ENCODE measurements around the gene ATP6V0A4. TPM values are rescaled to one million over a fixed set of nuclear protein-coding genes. Genes with fewer than 3 reads are reported as not detected.

The ATP6V0A4 gene
- total RNA-seq, 4 donors from 2014 or later: not detected

DNA sequence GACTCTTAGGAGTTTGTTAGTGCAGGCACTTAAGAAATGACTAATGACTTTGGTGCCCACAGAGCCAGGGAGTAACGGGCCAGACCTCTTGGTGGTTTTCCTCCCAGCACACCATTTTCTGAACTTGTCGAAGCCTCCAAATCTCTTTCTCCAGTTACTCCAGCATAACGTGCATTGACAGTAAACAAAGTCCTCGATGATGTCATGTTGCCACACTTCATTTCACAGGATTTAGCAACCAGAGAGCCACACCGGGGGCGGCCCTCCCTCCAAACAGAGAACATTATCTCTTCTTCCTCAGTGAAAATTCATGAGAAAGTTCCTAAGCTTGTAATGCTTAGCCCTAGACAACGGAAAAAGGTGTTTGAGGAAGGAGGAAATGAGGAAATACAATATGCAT is 92.8 kb downstream of the ATP6V0A4 start:
- WGBS, 2 donors (ENCODE audit: low coverage in 1 of 2): 29 to 43% methylated on average over 7 of the region's 7 CpGs
- intact Hi-C loops (cut with DNase I; ENCODE audit: low total_unique reads): no loop called here

DNA sequence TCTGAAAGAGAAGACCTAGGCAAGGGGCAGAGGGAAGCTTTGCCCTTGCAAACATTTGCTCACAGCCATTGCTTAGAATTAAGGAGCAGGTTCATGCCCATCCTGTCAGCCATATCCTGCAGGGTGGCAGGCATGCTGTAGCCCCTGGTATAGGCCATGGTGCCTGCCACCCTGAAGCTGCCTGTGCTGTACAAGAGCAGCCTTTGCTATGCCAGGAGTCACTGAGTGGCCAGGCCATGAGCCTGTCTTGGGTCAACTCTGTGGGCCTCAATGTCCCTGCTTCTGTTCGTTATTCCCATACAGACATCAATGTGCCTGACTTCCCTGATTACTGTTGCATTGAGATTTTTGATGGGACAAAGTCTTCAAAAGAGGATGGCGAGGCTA is 96.5 kb downstream of the ATP6V0A4 start:
- WGBS, 2 donors (ENCODE audit: low coverage in 1 of 2): 75 to 100% methylated on average over 1 to 2 of the region's 2 CpGs
- H3K36me3 ChIP-seq: no peaks in the 10 kb centered on the region
- intact Hi-C loops (cut with DNase I; ENCODE audit: low total_unique reads) (no loop called here), in situ Hi-C loops (cut with MboI; ENCODE audit: low pct_ligation_motif_present in 1 of 4, low pct_unique_long_range_greater_than_20kb in 1 of 4, low sequenced_read_pairs in 3 of 4) (no loop called here)
- H3K27ac ChIP-seq: no peak overlapping the region
- H3K9me3 ChIP-seq: no peaks in the 10 kb centered on the region
- DNase-seq: no peak
- H3K27me3 ChIP-seq: no peaks in the 10 kb centered on the region
- TF ChIP-seq, protein P1, sequence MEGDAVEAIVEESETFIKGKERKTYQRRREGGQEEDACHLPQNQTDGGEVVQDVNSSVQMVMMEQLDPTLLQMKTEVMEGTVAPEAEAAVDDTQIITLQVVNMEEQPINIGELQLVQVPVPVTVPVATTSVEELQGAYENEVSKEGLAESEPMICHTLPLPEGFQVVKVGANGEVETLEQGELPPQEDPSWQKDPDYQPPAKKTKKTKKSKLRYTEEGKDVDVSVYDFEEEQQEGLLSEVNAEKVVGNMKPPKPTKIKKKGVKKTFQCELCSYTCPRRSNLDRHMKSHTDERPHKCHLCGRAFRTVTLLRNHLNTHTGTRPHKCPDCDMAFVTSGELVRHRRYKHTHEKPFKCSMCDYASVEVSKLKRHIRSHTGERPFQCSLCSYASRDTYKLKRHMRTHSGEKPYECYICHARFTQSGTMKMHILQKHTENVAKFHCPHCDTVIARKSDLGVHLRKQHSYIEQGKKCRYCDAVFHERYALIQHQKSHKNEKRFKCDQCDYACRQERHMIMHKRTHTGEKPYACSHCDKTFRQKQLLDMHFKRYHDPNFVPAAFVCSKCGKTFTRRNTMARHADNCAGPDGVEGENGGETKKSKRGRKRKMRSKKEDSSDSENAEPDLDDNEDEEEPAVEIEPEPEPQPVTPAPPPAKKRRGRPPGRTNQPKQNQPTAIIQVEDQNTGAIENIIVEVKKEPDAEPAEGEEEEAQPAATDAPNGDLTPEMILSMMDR (IDR thresholded peaks at IDR 0.05): no peak
- TF ChIP-seq POLR2AphosphoS5 (IDR thresholded peaks at IDR 0.05): no peak
- TF ChIP-seq EP300 (IDR thresholded peaks at IDR 0.05; ENCODE audit: low read depth): no peak
- no peak for TF ChIP-seq POLR2A (IDR thresholded peaks at IDR 0.05)
- H3K4me1 ChIP-seq: no peaks in the 10 kb centered on the region
- H3K4me3 ChIP-seq: no peak overlapping the region

More for the DNA sequence above, 92.8 kb downstream of the ATP6V0A4 start:
- TF ChIP-seq POLR2AphosphoS5 (IDR thresholded peaks at IDR 0.05): no peak
- TF ChIP-seq EP300 (IDR thresholded peaks at IDR 0.05; ENCODE audit: low read depth): no peak
- no peak for TF ChIP-seq POLR2A (IDR thresholded peaks at IDR 0.05)
- TF ChIP-seq, protein P1 (IDR thresholded peaks at IDR 0.05): no peak
- in situ Hi-C loops (cut with MboI; ENCODE audit: low pct_ligation_motif_present in 1 of 4, low pct_unique_long_range_greater_than_20kb in 1 of 4, low sequenced_read_pairs in 3 of 4): no loop called here
- H3K27me3 ChIP-seq: no peaks in the 10 kb centered on the region
- no peaks in the 10 kb centered on the region for H3K36me3 ChIP-seq
- no peak for DNase-seq
- no peak overlapping the region for H3K27ac ChIP-seq
- H3K4me1 ChIP-seq: no peaks in the 10 kb centered on the region
- H3K9me3 ChIP-seq: no peaks in the 10 kb centered on the region
- no peak overlapping the region for H3K4me3 ChIP-seq

DNA sequence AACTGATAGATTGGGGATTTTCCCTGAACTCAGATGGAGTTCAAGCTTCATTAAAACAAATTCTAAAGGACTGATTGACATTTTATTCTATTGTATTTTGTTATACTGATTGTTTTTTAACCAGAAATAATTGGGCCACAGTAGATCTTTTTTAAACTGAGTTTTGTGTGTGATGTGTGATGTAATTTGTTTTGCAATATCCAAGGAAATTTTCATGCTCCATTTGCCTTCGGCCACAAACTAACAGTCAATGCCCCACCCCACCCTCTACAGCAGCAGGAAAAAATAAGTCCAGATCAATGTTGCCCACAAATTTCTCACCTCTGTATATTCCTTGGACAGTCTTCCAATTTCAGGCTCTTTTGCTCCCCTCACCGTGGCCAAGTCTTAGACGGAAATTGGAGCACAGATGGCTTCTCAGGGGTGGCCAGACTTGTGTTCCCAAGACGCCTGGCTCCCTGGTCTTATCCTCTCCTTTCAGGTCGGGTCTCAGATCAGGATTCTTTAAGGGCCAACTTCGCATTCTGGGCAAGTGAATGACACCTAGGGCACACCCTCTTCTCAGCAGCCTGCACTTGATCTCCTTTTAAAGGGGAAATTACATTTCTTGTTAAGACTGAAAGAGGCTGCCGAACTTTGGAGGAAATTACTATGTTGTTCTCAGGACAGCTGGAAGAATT is 97.0 kb downstream of the ATP6V0A4 start, which contains the start of gene SVOPL:
TSS of gene SVOPL (minus strand) at position 506 of the 680 bp plus-strand sequence. CDS start 22,317 bp downstream, outside the sequence.
- Histone ChIP-seq H3K27me3 (no peaks in the 10 kb centered on the region), H3K36me3 (no peaks in the 10 kb centered on the region), H3K9me3 (no peaks in the 10 kb centered on the region), H3K4me1 (no peaks in the 10 kb centered on the region), H3K27ac (no peak within 1 kb of the TSS), H3K4me3 (no peak within 1 kb of the TSS)
- in situ Hi-C loops (cut with MboI; ENCODE audit: low pct_ligation_motif_present in 1 of 4, low pct_unique_long_range_greater_than_20kb in 1 of 4, low sequenced_read_pairs in 3 of 4) (no loop called here), intact Hi-C loops (cut with DNase I; ENCODE audit: low total_unique reads) (no loop called here)
- TF ChIP-seq POLR2A (IDR thresholded peaks at IDR 0.05) (no peak), EP300 (IDR thresholded peaks at IDR 0.05; ENCODE audit: low read depth) (no peak), POLR2AphosphoS5 (IDR thresholded peaks at IDR 0.05) (no peak)
- TF ChIP-seq, protein P1 (IDR thresholded peaks at IDR 0.05): no peak
- DNase-seq: no peak
- 36 to 62% methylated on average over 3 to 7 of the region's 7 CpGs for WGBS, 2 donors (ENCODE audit: low coverage in 1 of 2)

DNA sequence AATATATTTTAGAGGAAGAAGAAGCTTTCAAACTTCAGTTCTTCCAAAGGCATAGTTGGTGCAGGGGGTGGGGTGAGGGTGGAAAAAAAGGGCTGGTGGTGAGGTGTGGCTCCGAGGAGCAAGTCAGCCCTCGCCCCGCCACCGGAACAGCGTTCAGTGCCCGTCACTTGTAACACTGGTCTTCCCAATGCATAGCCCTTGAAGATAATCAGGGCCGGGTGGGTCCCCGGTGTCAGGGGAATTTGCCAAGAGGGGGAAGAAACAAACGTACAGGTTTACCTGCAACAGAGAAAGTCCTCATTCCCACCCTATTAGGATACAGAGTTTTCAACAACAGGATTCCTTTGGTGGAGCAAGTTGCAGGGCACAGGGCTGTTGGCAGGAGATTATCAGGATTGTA is 98.3 kb downstream of the ATP6V0A4 start:
- H3K4me3 ChIP-seq: no peak overlapping the region
- 78 to 81% methylated on average over 9 of the region's 9 CpGs for WGBS, 2 donors (ENCODE audit: low coverage in 1 of 2)
- no peaks in the 10 kb centered on the region for H3K4me1 ChIP-seq
- no peaks in the 10 kb centered on the region for H3K27me3 ChIP-seq
- no peaks in the 10 kb centered on the region for H3K9me3 ChIP-seq
- in situ Hi-C loops (cut with MboI; ENCODE audit: low pct_ligation_motif_present in 1 of 4, low pct_unique_long_range_greater_than_20kb in 1 of 4, low sequenced_read_pairs in 3 of 4) (no loop called here), intact Hi-C loops (cut with DNase I; ENCODE audit: low total_unique reads) (no loop called here)
- no peak for DNase-seq
- H3K36me3 ChIP-seq: no peaks in the 10 kb centered on the region
- no peak overlapping the region for H3K27ac ChIP-seq
- TF ChIP-seq, protein P1 (IDR thresholded peaks at IDR 0.05): no peak
- TF ChIP-seq EP300 (IDR thresholded peaks at IDR 0.05; ENCODE audit: low read depth): no peak
- TF ChIP-seq POLR2AphosphoS5 (IDR thresholded peaks at IDR 0.05): no peak
- no peak for TF ChIP-seq POLR2A (IDR thresholded peaks at IDR 0.05)
